ENCODE results near the gene ATP8B1.

ATP8B1 gene

DNA sequence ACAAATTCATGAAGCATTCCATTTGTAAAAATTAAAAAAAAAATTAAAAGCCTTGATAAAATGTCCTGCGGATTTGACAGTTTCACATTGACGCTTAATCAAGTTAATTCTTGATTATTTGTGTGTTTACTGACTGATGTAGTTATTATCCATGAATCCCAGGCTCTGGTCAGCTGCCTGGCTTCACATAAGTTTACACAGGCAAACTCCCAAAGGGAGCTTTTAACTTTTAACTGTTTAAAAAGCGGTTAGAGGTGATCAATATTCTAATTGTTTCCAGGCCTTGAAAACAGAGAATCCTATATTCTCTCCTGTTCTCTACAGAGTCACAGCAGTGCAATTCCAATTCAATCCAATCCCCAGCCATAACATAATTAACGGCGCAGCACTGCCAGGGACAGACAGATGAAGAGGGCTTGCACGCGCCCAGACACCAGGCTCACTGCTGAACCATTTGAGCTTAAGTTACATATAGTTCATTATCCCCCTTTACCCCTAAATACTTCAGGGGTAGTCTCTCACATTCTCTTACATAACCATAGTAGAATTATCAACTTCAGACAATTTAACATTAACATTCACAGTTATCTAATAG, 47.5 kb downstream of the ATP8B1 start:
- Histone ChIP-seq H3K4me1 (ENCODE audit: control insufficient read depth in 1 of 2, insufficient read depth in 2 of 2, low read length in 2 of 2) (no peaks in the 10 kb centered on the region), H3K4me3 (ENCODE audit: low read depth in 1 of 2, low read length in 2 of 2) (no peak overlapping the region), H3K27ac (ENCODE audit: low read length) (no peak overlapping the region), H3K27me3 (ENCODE audit: low read depth, low read length) (no peaks in the 10 kb centered on the region), H3K9me3 (ENCODE audit: control insufficient read depth in 1 of 2, low read length in 2 of 2) (no peaks in the 10 kb centered on the region), H3K36me3 (ENCODE audit: control insufficient read depth in 1 of 2, insufficient read depth in 2 of 2, low read length in 2 of 2) (no peaks in the 10 kb centered on the region)

DNA sequence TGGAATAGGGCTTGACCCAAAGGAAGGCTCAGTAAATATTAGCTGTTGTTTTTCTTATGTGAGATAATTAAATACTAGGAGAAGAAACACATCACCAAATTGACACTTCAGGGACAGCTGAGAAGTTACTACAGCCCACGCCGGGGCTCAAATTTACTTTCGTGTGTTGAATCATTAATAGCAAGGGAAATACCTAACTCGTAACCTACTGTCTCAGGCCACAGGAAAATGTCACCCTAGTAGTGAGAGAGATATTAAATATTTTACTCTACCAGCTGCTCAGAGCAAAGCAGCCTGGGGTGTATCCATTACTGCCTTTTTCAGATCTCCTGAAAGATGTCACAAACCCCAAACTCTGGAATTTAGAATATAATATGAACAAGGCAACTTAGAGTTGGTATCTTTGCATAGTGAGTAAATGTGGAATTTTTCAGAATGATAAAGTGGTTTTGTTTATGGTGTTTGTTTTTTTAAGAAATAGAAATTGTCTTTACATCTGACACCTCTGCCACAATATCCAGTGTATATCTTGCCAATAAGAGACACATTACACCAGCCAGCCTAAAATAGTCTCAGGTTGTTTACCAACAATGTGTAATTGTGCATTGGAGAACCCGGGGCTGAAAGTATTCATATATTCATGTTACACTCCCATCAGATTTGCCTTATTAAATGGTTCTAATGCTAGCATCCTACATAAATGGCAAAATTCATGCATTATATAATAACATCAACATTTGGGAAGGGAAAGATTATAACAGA, 48.4 kb downstream of the ATP8B1 start:
- H3K27me3 ChIP-seq (ENCODE audit: low read depth, low read length): no peaks in the 10 kb centered on the region
- no peaks in the 10 kb centered on the region for H3K4me1 ChIP-seq (ENCODE audit: control insufficient read depth in 1 of 2, insufficient read depth in 2 of 2, low read length in 2 of 2)
- H3K9me3 ChIP-seq (ENCODE audit: control insufficient read depth in 1 of 2, low read length in 2 of 2): no peaks in the 10 kb centered on the region
- H3K27ac ChIP-seq (ENCODE audit: low read length): no peak overlapping the region
- H3K36me3 ChIP-seq (ENCODE audit: control insufficient read depth in 1 of 2, insufficient read depth in 2 of 2, low read length in 2 of 2): no peaks in the 10 kb centered on the region
- no peak overlapping the region for H3K4me3 ChIP-seq (ENCODE audit: low read depth in 1 of 2, low read length in 2 of 2)

DNA sequence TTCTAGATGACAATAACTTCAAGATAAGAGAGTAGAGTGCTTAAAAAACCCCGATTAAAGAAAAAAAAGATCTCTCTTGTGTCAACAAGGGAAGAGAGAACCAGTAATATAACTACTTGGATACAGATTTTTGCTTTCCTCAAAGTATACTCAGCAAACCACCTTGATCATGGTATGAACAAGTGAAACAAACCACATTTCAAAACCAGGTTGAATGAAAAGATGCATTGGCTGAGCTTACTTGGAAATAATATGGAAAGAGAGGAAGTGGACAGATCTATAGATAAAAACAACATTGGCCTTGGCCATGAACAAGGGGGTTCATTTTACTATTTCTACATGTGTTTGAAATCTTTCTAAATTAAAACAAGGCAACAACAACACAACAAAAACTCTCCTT, 50.1 kb downstream of the ATP8B1 start:
- Histone ChIP-seq H3K4me3 (ENCODE audit: low read depth in 1 of 2, low read length in 2 of 2) (no peak overlapping the region), H3K27me3 (ENCODE audit: low read depth, low read length) (no peaks in the 10 kb centered on the region), H3K27ac (ENCODE audit: low read length) (no peak overlapping the region), H3K4me1 (ENCODE audit: control insufficient read depth in 1 of 2, insufficient read depth in 2 of 2, low read length in 2 of 2) (peaks cover under 1 to 7% of the 10 kb centered on the region in 2 donors), H3K9me3 (ENCODE audit: control insufficient read depth in 1 of 2, low read length in 2 of 2) (no peaks in the 10 kb centered on the region), H3K36me3 (ENCODE audit: control insufficient read depth in 1 of 2, insufficient read depth in 2 of 2, low read length in 2 of 2) (no peaks in the 10 kb centered on the region)

DNA sequence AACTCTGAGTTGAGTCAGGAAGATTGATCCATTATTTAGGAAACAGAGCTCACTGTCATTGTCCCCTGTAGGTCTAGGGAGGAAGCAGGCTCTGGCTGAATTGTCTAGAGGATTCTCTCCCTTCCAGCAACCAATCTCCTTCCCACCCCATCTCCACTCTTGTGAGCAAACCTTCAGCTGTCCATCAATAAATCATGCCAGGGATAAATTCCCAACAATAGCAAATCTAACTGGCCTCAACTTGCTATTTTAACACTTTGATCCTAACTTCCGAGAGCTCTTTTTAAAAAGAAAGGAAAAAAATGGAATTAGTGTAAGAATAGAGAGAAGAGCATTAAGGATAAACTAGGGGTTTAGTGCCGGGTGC, 53.5 kb downstream of the ATP8B1 start:
- H3K4me1 ChIP-seq (ENCODE audit: control insufficient read depth in 1 of 2, insufficient read depth in 2 of 2, low read length in 2 of 2): peaks cover 7 to 10% of the 10 kb centered on the region in 2 donors
- no peaks in the 10 kb centered on the region for H3K9me3 ChIP-seq (ENCODE audit: control insufficient read depth in 1 of 2, low read length in 2 of 2)
- no peak overlapping the region for H3K27ac ChIP-seq (ENCODE audit: low read length)
- H3K36me3 ChIP-seq (ENCODE audit: control insufficient read depth in 1 of 2, insufficient read depth in 2 of 2, low read length in 2 of 2): peaks cover 0 to 4% of the 10 kb centered on the region in 2 donors
- H3K4me3 ChIP-seq (ENCODE audit: low read depth in 1 of 2, low read length in 2 of 2): no peak overlapping the region
- no peaks in the 10 kb centered on the region for H3K27me3 ChIP-seq (ENCODE audit: low read depth, low read length)

DNA sequence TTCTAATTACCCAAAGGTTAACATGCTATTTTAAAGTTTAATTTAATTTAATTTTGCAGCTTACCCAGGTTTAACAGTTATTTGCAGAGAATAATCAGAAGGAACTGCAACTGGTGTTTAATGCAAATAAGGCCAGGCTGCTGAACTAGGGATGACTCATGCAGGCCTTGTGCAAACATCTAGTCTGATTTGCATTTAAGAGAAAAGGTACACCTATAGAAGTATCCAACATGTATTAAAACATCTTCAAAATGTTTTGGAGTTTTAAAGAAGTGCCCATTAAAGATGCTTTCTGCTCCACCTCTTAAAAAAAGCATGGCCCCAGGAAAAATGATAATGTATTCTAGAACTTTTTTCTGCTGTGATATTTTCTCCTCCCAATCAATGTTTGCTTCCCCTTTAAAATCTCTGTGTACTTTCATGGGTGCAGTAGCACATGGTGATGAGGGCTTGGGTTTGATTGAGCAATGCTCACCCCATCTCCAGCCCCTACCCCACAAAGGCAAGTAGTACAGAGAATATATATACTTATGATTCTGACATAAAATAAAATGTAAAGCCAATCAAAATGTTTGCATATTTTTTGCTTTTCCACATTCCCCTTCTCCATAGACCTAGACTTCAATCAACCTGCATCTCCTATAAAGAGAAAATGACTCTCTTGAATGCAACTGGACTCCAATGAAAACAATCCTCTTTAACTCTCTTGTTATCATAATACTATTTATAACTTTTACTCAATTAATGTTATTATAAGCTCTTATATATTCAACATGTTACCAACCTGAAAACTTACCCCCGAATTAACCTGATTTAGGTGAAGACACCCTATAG, 54.1 kb downstream of the ATP8B1 start:
- Histone ChIP-seq H3K9me3 (ENCODE audit: control insufficient read depth in 1 of 2, low read length in 2 of 2) (no peaks in the 10 kb centered on the region), H3K27ac (ENCODE audit: low read length) (no peak overlapping the region), H3K27me3 (ENCODE audit: low read depth, low read length) (no peaks in the 10 kb centered on the region), H3K4me1 (ENCODE audit: control insufficient read depth in 1 of 2, insufficient read depth in 2 of 2, low read length in 2 of 2) (peaks cover 7 to 10% of the 10 kb centered on the region in 2 donors), H3K4me3 (ENCODE audit: low read depth in 1 of 2, low read length in 2 of 2) (no peak overlapping the region), H3K36me3 (ENCODE audit: control insufficient read depth in 1 of 2, insufficient read depth in 2 of 2, low read length in 2 of 2) (peaks cover 0 to 5% of the 10 kb centered on the region in 2 donors)

DNA sequence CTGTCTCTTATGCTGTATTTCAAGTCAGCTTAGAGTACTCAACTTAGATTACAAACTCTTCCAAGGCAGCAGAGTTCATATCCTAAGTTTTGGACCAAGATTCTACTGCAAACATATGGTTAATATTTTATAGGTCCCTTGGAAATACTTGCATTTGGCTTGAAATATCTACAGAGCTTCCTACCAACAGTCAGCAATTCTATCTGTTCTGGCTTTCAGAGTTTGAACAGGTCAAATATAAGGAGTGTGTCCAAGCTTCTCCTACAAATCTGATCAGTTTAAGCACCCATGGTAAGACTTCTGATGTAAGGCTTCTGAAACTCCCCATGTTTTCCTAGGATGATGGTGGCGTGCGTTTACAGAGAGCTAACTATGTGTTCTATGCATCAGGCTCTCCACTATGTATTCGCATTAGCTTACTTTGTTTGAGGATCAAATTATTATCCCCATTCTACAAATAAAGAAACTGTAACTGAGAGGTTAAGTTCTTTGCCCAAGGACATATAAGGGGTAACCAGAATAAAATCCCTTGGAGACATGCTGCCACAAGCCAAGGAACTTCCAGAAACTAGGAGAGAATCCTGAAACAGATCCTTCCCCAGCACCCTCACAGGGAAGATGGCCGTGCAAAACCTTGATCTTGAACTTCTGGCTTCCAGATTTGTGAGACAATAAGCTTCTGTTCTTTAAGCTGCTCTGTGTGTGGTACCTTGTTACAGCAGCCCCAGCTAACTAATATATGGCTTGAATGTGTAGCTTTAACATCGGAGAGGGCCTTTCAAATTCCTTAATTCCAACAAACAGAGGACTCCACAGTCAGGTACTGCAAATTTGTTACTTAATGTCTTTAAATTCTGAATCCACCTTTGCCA, 55.1 kb downstream of the ATP8B1 start:
- Histone ChIP-seq H3K27ac (ENCODE audit: low read length) (peak overlapping the region; percentile 0), H3K4me1 (ENCODE audit: control insufficient read depth in 1 of 2, insufficient read depth in 2 of 2, low read length in 2 of 2) (peaks cover 7 to 10% of the 10 kb centered on the region in 2 donors), H3K9me3 (ENCODE audit: control insufficient read depth in 1 of 2, low read length in 2 of 2) (no peaks in the 10 kb centered on the region), H3K4me3 (ENCODE audit: low read depth in 1 of 2, low read length in 2 of 2) (no peak overlapping the region), H3K36me3 (ENCODE audit: control insufficient read depth in 1 of 2, insufficient read depth in 2 of 2, low read length in 2 of 2) (peaks cover 0 to 5% of the 10 kb centered on the region in 2 donors), H3K27me3 (ENCODE audit: low read depth, low read length) (no peaks in the 10 kb centered on the region)

DNA sequence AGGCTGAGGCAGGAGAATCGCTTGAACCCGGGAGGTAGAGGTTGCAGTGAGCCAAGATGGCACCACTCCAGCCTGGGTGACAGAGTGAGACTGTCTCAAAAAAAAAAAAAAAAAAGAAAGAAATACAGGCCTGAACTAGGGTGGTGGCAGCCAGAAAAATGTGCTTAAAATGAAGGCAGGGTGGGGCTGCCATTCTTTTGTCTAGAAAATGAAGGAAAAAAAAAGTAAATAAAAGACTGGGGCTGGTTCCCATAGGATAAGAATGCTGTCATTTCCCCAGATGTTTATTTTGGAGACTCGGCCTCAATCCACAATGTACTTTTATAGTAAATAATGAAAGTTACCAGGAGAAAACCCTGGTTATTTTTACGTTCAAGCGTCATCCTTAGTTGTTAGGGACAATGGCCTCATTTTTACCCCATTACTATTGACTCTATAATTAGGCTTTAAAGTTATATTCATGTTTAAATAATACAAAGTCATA, 58.9 kb downstream of the ATP8B1 start:
- Histone ChIP-seq H3K9me3 (ENCODE audit: control insufficient read depth in 1 of 2, low read length in 2 of 2) (no peaks in the 10 kb centered on the region), H3K4me1 (ENCODE audit: control insufficient read depth in 1 of 2, insufficient read depth in 2 of 2, low read length in 2 of 2) (peaks cover 7 to 10% of the 10 kb centered on the region in 2 donors), H3K4me3 (ENCODE audit: low read depth in 1 of 2, low read length in 2 of 2) (no peak overlapping the region), H3K27ac (ENCODE audit: low read length) (no peak overlapping the region), H3K36me3 (ENCODE audit: control insufficient read depth in 1 of 2, insufficient read depth in 2 of 2, low read length in 2 of 2) (peaks cover 0 to 5% of the 10 kb centered on the region in 2 donors), H3K27me3 (ENCODE audit: low read depth, low read length) (no peaks in the 10 kb centered on the region)

DNA sequence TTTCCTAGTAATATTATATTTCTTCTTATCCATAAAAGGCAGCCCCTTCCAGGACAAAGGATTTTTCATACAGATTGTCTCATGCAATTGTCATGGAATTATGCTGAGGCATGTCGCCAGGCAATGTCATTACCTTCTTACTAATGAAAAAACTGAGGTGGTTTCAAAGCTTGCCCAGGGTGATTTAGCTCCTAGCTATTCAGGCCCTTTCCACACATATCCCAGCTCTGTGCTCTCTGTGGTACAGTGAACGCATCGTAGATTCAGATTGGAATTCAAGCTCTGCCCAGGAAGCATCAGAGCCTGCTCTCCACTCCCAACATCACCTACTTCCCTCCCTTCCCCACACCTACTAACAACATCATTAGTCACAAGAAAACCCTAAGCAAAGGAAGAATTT, 60.1 kb downstream of the ATP8B1 start:
- Histone ChIP-seq H3K4me3 (ENCODE audit: low read depth in 1 of 2, low read length in 2 of 2) (no peak overlapping the region), H3K27ac (ENCODE audit: low read length) (no peak overlapping the region), H3K9me3 (ENCODE audit: control insufficient read depth in 1 of 2, low read length in 2 of 2) (no peaks in the 10 kb centered on the region), H3K4me1 (ENCODE audit: control insufficient read depth in 1 of 2, insufficient read depth in 2 of 2, low read length in 2 of 2) (peaks cover 3 to 8% of the 10 kb centered on the region in 2 donors), H3K27me3 (ENCODE audit: low read depth, low read length) (no peaks in the 10 kb centered on the region), H3K36me3 (ENCODE audit: control insufficient read depth in 1 of 2, insufficient read depth in 2 of 2, low read length in 2 of 2) (peaks cover 0 to 5% of the 10 kb centered on the region in 2 donors)

DNA sequence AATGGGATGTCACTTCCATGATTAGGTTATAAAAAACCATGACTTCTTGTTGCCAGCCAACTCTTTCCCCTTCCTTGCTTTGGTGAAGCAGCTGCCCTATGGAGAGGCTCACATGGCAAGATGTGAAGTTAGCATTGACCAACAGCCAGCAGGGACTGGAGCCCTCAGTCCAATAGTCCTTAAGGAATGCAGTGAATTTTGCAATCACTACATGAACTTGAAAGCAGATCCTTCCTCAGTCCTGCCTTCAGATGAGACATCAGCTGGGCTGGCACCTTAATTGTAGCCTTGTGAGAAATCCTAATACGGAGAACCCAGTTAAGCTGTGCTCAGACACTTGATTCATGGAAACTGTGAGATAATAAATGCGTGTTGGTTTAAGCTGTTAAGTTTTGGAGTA, 61.8 kb downstream of the ATP8B1 start:
- Histone ChIP-seq H3K27ac (ENCODE audit: low read length) (no peak overlapping the region), H3K4me3 (ENCODE audit: low read depth in 1 of 2, low read length in 2 of 2) (no peak overlapping the region), H3K4me1 (ENCODE audit: control insufficient read depth in 1 of 2, insufficient read depth in 2 of 2, low read length in 2 of 2) (peaks cover 3 to 4% of the 10 kb centered on the region in 2 donors), H3K36me3 (ENCODE audit: control insufficient read depth in 1 of 2, insufficient read depth in 2 of 2, low read length in 2 of 2) (peaks cover 0 to 5% of the 10 kb centered on the region in 2 donors), H3K27me3 (ENCODE audit: low read depth, low read length) (no peaks in the 10 kb centered on the region), H3K9me3 (ENCODE audit: control insufficient read depth in 1 of 2, low read length in 2 of 2) (no peaks in the 10 kb centered on the region)

DNA sequence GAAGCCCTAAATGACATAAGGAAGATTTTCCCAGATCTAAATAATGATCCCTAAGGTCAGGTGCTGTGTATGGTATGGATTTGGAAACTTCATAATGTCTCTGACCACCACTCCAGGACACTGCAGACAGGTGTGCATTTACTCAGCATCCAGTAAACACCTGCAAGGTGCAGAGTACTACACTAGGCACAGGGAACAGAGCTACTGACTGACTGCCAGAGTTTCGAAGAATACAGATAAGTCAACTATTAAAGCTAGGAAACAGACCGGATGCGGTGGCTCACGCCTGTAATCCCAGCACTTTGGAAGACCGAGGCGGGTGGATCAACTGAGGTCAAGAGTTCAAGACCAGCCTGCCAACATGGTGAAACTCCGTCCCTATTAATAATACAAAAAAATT, 65.0 kb downstream of the ATP8B1 start:
- Histone ChIP-seq H3K27me3 (ENCODE audit: low read depth, low read length) (no peaks in the 10 kb centered on the region), H3K4me1 (ENCODE audit: control insufficient read depth in 1 of 2, insufficient read depth in 2 of 2, low read length in 2 of 2) (peaks cover 3 to 4% of the 10 kb centered on the region in 2 donors), H3K27ac (ENCODE audit: low read length) (peak overlapping the region; percentile 67), H3K36me3 (ENCODE audit: control insufficient read depth in 1 of 2, insufficient read depth in 2 of 2, low read length in 2 of 2) (no peaks in the 10 kb centered on the region), H3K9me3 (ENCODE audit: control insufficient read depth in 1 of 2, low read length in 2 of 2) (no peaks in the 10 kb centered on the region), H3K4me3 (ENCODE audit: low read depth in 1 of 2, low read length in 2 of 2) (no peak overlapping the region)
